ENCODE results near the gene CCDC33. TPM values are rescaled to one million over a fixed set of nuclear protein-coding genes. Genes with fewer than 3 reads are reported as not detected.

Gene CCDC33
- total and polyA plus RNA-seq, 10 of the 15 experiments (the other 5 are each of a cell fraction or from before 2014, with no cell fraction given) = 0.57 to 5.8 (median 4.3) TPM

GRCh38 chr15:74322558-74323180 lies 86.5 kb downstream of the CCDC33 start:
- intact Hi-C loops (cut with micrococcal nuclease; ENCODE audit: unreplicated experiment) = loop anchor here (1.0 kb wide), 2 partner anchors 195 to 268 kb away; no protein-coding TSS in a partner anchor
- no peak for TF ChIP-seq IKZF1 (conservative IDR thresholded peaks at IDR 0.05)
- peak; percentile 82 for TF ChIP-seq SMC3 (IDR thresholded peaks at IDR 0.05; ENCODE audit: borderline replicate concordance, low read length)
- TF ChIP-seq SMARCA5 (IDR thresholded peaks at IDR 0.05) = peak; percentile 66; the same call in 1 of the 2 replicates
- TF ChIP-seq, protein P1, sequence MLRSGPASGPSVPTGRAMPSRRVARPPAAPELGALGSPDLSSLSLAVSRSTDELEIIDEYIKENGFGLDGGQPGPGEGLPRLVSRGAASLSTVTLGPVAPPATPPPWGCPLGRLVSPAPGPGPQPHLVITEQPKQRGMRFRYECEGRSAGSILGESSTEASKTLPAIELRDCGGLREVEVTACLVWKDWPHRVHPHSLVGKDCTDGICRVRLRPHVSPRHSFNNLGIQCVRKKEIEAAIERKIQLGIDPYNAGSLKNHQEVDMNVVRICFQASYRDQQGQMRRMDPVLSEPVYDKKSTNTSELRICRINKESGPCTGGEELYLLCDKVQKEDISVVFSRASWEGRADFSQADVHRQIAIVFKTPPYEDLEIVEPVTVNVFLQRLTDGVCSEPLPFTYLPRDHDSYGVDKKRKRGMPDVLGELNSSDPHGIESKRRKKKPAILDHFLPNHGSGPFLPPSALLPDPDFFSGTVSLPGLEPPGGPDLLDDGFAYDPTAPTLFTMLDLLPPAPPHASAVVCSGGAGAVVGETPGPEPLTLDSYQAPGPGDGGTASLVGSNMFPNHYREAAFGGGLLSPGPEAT (IDR thresholded peaks at IDR 0.05; ENCODE audit: low read depth) = no peak
- TF ChIP-seq HDAC6 (IDR thresholded peaks at IDR 0.05; ENCODE audit: unreplicated experiment) = no peak
- TF ChIP-seq JUND (IDR thresholded peaks at IDR 0.05; ENCODE audit: low read depth, low read length) = no peak
- TF ChIP-seq PBX3 (IDR thresholded peaks at IDR 0.05; ENCODE audit: insufficient replicate concordance, low read depth, low read length) = no peak
- TF ChIP-seq CBFB (IDR thresholded peaks at IDR 0.05; ENCODE audit: low read depth) = peak; percentile 56; the same call in 1 of the 2 replicates
- TF ChIP-seq RAD21 (IDR thresholded peaks at IDR 0.05; ENCODE audit: insufficient read depth, low read depth, low read length) = peak; percentile 91
- peak; percentile 85; the same call in 1 of the 3 replicates for TF ChIP-seq POU2F2 (IDR thresholded peaks at IDR 0.05; ENCODE audit: borderline replicate concordance, low read depth, low read length)
- no peak for TF ChIP-seq ASH2L (IDR thresholded peaks at IDR 0.05; ENCODE audit: borderline replicate concordance, low read depth)
- no peak for TF ChIP-seq GABPA (IDR thresholded peaks at IDR 0.05; ENCODE audit: low read depth)
- no peak for TF ChIP-seq SP1 (IDR thresholded peaks at IDR 0.05; ENCODE audit: low read depth, low read length)
- TF ChIP-seq, protein P2, sequence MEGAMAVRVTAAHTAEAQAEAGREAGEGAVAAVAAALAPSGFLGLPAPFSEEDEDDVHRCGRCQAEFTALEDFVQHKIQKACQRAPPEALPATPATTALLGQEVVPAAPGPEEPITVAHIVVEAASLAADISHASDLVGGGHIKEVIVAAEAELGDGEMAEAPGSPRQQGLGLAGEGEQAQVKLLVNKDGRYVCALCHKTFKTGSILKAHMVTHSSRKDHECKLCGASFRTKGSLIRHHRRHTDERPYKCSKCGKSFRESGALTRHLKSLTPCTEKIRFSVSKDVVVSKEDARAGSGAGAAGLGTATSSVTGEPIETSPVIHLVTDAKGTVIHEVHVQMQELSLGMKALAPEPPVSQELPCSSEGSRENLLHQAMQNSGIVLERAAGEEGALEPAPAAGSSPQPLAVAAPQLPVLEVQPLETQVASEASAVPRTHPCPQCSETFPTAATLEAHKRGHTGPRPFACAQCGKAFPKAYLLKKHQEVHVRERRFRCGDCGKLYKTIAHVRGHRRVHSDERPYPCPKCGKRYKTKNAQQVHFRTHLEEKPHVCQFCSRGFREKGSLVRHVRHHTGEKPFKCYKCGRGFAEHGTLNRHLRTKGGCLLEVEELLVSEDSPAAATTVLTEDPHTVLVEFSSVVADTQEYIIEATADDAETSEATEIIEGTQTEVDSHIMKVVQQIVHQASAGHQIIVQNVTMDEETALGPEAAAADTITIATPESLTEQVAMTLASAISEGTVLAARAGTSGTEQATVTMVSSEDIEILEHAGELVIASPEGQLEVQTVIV (IDR thresholded peaks at IDR 0.05; ENCODE audit: borderline replicate concordance, partially characterized antibody) = no peak
- no peak for TF ChIP-seq RAD51 (IDR thresholded peaks at IDR 0.05)

More at GRCh38 chr15:74322558-74323180, 86.5 kb downstream of the CCDC33 start:
- WGBS (ENCODE audit: insufficient coverage, insufficient replicate concordance, low lambda C conversion rate, missing lambda C conversion rate) = 28% methylated on average over 6 of the region's 6 CpGs
- Histone ChIP-seq H3K4me1 (ENCODE audit: control insufficient read depth, insufficient read depth, low read length) (peaks cover 27% of the 10 kb centered on the region), H3K4me3 (no peak overlapping the region), H3K9ac (ENCODE audit: control insufficient read depth, insufficient read depth, low read length) (no peak overlapping the region), H2AFZ (ENCODE audit: control insufficient read depth, low read depth, low read length) (no peak overlapping the region), H4K20me1 (ENCODE audit: control insufficient read depth, insufficient read depth) (no peaks in the 10 kb centered on the region), H3K27me3 (replicated peaks in 1 of 2; ENCODE audit: control insufficient read depth in 2 of 2, insufficient read depth in 2 of 2, low read length in 1 of 2) (no peaks in the 10 kb centered on the region), H3K4me2 (ENCODE audit: control insufficient read depth, insufficient read depth) (no peak overlapping the region), H3K27ac (ENCODE audit: control insufficient read depth, insufficient read depth) (no peak overlapping the region), H3K79me2 (ENCODE audit: control insufficient read depth, insufficient read depth, low read length) (no peaks in the 10 kb centered on the region), H3K36me3 (ENCODE audit: control insufficient read depth in 2 of 2, insufficient read depth in 2 of 2, low read length in 1 of 2) (no peaks in the 10 kb centered on the region), H3K9me3 (replicated peaks; ENCODE audit: control insufficient read depth, insufficient read depth, low read length) (no peaks in the 10 kb centered on the region)
- ChIA-PET CTCF (interaction anchor here (0.7 to 5.2 kb wide), 20 partner anchors 8 to 349 kb away, joined by 3 to 147 read pairs (median 4); partner anchors contain the start of gene ISLR2), SMC1A (ENCODE audit: uncharacterized antibody, unreplicated experiment) (interaction anchor here (0.7 to 3.6 kb wide), 7 partner anchors 11 to 350 kb away, joined by 3 to 23 read pairs (median 4); no protein-coding TSS in a partner anchor), RAD21 (ENCODE audit: unreplicated experiment) (interaction anchor here (0.5 to 2.1 kb wide), 9 partner anchors 10 to 373 kb away, joined by 3 to 12 read pairs (median 4); no protein-coding TSS in a partner anchor), POLR2A (no interaction called here)
- peak; percentile 95 for ATAC-seq
- DNase-seq (ENCODE audit: low read depth, low spot score) = no peak
- in situ Hi-C loops (cut with MboI) = no loop called here
- peak; percentile 72 for FAIRE-seq
- BruUV-seq (replicated peaks) = no TSS peak

Measured in GM12878 (cell line).